Panc1 (cell line): Measurements from ENCODE around the gene THUMPD1. TPM values are rescaled to one million over a fixed set of nuclear protein-coding genes. Genes with fewer than 3 reads are reported as not detected.
A peak's percentile ranks its signal among the peaks of the same experiment; 100 is the strongest.

ENCODE experiments used
- ATAC-seq: fragments of 200-7000 bp; cut with Tn5 transposase; 2 replicates; pipeline ENCODE4 v1.9.1; 2020; ENCODE audit warnings: mild to moderate bottlenecking, moderate library complexity
- BruUV-seq: library from RNA; stranded (reverse); fragments of 400-500 nt; replicated peaks from 2 replicates; lab custom pipeline; 2021; lab: Mats Ljungman, UMichigan
- CTCF ChIA-PET: fragments of 300-600 bp; sonication (Branson Sonifier 250); formaldehyde crosslinking; loops from one replicate; lab custom pipeline; 2022; ENCODE audit warnings: antibody characterized with exemption; lab: Charles Lee
- POLR2A ChIA-PET: fragments of 300-600 bp; sonication (Branson Sonifier 250); formaldehyde crosslinking; loops from one replicate; lab custom pipeline; 2022; ENCODE audit warnings: antibody characterized with exemption; lab: Charles Lee
- DNase-seq: peaks from one replicate; pipeline ENCODE4 v3.0.0-alpha.2; 2010; ENCODE audit warnings: low read depth, low spot score
- H3K27ac ChIP-seq: 2 replicates; pipeline ENCODE4 v1.5.1; 2011; ENCODE audit warnings: mild to moderate bottlenecking, low read length, inconsistent platforms
- H3K27me3 ChIP-seq: fragments of 200-500 bp; sonication (Bioruptor generic); 2 replicates; pipeline ENCODE4 v1.6.0; 2014; ENCODE audit warnings: low read length, inconsistent platforms; ENCODE audit not compliant: control insufficient read depth, insufficient read depth
- H3K36me3 ChIP-seq: fragments of 200-500 bp; sonication (Bioruptor generic); 2 replicates; pipeline ENCODE4 v1.5.1; 2014; ENCODE audit warnings: inconsistent platforms, mild to moderate bottlenecking, low read length, moderate library complexity; ENCODE audit not compliant: control insufficient read depth, insufficient read depth
- H3K4me1 ChIP-seq: 2 replicates; pipeline ENCODE4 v1.5.1; 2011; ENCODE audit warnings: inconsistent platforms, mild to moderate bottlenecking, low read length, moderate library complexity; ENCODE audit not compliant: control insufficient read depth, insufficient read depth
- H3K4me3 ChIP-seq, 2 experiments: 2 replicates each; pipeline ENCODE4 v1.5.1; 2011 to 2012; ENCODE audit warnings: low read depth in 2 of 2, low read length in 2 of 2, mild to moderate bottlenecking in 2 of 2, inconsistent platforms in 1 of 2, moderate library complexity in 1 of 2
- H3K9me3 ChIP-seq: fragments of 200-500 bp; sonication (Bioruptor generic); 2 replicates; pipeline ENCODE4 v1.5.1; 2014; ENCODE audit warnings: low read depth, mild to moderate bottlenecking, inconsistent platforms, low read length, moderate library complexity; ENCODE audit not compliant: control insufficient read depth, insufficient read depth
- POLR2AphosphoS5 ChIP-seq: IDR thresholded peaks from 2 replicates; pipeline ENCODE4 v1.6.1; 2012; ENCODE audit warnings: mild to moderate bottlenecking, low read depth, low read length, moderate library complexity
- SIN3A ChIP-seq: IDR thresholded peaks from 2 replicates; pipeline ENCODE4 v1.6.1; 2012; ENCODE audit warnings: low read depth, mild to moderate bottlenecking, low read length, moderate library complexity, borderline replicate concordance; ENCODE audit not compliant: insufficient read depth
- TCF7L2 ChIP-seq: IDR thresholded peaks from 2 replicates; pipeline ENCODE4 v1.6.1; 2011; ENCODE audit warnings: mild to moderate bottlenecking, low read depth, low read length, inconsistent platforms
- in situ Hi-C: cut with HindIII; loops from 2 replicates; pipeline ENCODE4 v1.10.0; 2016; ENCODE audit warnings: low sequenced_read_pairs, low pct_unique_long_range_greater_than_20kb
- intact Hi-C: fragments of 100-400 bp; cut with micrococcal nuclease; formaldehyde crosslinking; loops from one replicate; pipeline ENCODE4 v1.10.0; 2022; ENCODE audit not compliant: unreplicated experiment
- total RNA-seq: library from RNA; stranded (reverse); gene quantifications from one replicate; pipeline ENCODE4 v1.2.1, GENCODE V29; 2021; ENCODE audit not compliant: unreplicated experiment
- TF ChIP-seq, protein P1 (sequence below): fragments of 450-650 bp; IDR thresholded peaks from 2 replicates; pipeline ENCODE4 v1.5.1; 2017; ENCODE audit warnings: mild to moderate bottlenecking
- TF ChIP-seq, protein P2 (sequence below), 2 experiments: IDR thresholded peaks; 2 replicates each; pipeline ENCODE4 v1.6.1; 2011 to 2012; ENCODE audit warnings: low read depth in 2 of 2, control low read depth in 1 of 2, low read length in 1 of 2, mild to moderate bottlenecking in 1 of 2, moderate library complexity in 1 of 2; ENCODE audit not compliant: insufficient read depth in 1 of 2

The THUMPD1 gene
- total RNA-seq, 1 experiment from 2014 or later: 36.2 TPM

DNA sequence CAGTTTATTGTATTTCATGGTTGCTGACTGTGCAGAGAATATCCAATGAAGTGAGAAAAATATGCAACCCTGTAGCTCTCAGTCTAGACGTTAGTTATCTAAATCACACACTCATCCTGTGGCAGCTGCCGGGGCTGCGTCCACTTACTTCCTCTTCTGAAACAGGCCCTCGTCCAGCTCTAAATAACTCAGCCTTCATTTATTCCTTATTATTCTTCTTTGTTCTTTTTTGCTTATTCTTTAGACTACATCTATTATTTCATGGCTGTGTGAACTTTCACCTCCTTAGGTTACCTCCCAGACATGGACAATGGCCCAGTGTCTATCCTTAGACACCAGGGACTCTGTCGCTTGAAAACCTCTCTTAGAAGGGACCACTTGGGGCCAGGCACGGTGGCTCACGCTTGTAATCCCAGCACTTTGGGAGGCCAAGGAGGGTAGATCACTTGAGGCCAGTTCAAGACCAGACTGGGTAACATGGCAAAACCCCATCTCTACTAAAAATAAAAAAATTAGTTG, 3.4 kb upstream of the THUMPD1 start:
- Histone ChIP-seq H3K9me3 (no peaks in the 10 kb centered on the region; the same call in 1 of the 2 replicates), H3K36me3 (no peaks in the 10 kb centered on the region), H3K4me1 (peaks cover 3% of the 10 kb centered on the region; the same call in 1 of the 2 replicates), H3K27ac (no peak overlapping the region), H3K4me3 (no peak overlapping the region), H3K27me3 (no peaks in the 10 kb centered on the region)
- CTCF ChIA-PET: no interaction called here
- no peak for DNase-seq
- intact Hi-C loops: no loop called here
- POLR2A ChIA-PET: no interaction called here
- in situ Hi-C loops: no loop called here
- no peak for ATAC-seq
- no peak for TF ChIP-seq POLR2AphosphoS5
- BruUV-seq: no TSS peak

DNA sequence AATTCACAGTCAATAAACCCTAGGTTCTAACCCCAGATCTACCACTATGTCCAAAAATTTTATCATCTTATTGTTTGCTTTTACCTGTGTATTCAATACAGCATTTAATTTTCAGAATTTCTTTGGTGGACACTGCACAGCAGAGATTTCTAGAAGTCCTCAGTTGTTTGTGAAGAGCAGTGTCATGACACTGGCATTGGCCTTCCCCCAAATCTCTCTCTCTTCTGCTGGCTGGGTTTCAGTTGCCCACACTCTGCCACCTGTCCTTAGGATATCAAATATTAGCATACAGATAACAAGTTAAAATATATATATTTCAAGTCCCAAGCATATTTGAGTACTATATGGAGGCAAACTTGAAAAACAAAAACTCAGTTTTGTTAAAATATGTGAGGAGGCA, 2.0 kb upstream of the THUMPD1 start:
- Histone ChIP-seq H3K9me3 (no peaks in the 10 kb centered on the region; the same call in 1 of the 2 replicates), H3K27ac (no peak overlapping the region), H3K4me1 (peaks cover 3% of the 10 kb centered on the region; the same call in 1 of the 2 replicates), H3K27me3 (no peaks in the 10 kb centered on the region), H3K4me3 (no peak overlapping the region), H3K36me3 (no peaks in the 10 kb centered on the region)
- CTCF ChIA-PET: no interaction called here
- no TSS peak for BruUV-seq
- TF ChIP-seq TCF7L2 (no peak), SIN3A (no peak), POLR2AphosphoS5 (no peak)
- TF ChIP-seq, protein P1, sequence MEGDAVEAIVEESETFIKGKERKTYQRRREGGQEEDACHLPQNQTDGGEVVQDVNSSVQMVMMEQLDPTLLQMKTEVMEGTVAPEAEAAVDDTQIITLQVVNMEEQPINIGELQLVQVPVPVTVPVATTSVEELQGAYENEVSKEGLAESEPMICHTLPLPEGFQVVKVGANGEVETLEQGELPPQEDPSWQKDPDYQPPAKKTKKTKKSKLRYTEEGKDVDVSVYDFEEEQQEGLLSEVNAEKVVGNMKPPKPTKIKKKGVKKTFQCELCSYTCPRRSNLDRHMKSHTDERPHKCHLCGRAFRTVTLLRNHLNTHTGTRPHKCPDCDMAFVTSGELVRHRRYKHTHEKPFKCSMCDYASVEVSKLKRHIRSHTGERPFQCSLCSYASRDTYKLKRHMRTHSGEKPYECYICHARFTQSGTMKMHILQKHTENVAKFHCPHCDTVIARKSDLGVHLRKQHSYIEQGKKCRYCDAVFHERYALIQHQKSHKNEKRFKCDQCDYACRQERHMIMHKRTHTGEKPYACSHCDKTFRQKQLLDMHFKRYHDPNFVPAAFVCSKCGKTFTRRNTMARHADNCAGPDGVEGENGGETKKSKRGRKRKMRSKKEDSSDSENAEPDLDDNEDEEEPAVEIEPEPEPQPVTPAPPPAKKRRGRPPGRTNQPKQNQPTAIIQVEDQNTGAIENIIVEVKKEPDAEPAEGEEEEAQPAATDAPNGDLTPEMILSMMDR: no peak
- POLR2A ChIA-PET: no interaction called here
- intact Hi-C loops (no loop called here), in situ Hi-C loops (no loop called here)
- no peak for ATAC-seq
- no peak for DNase-seq

DNA sequence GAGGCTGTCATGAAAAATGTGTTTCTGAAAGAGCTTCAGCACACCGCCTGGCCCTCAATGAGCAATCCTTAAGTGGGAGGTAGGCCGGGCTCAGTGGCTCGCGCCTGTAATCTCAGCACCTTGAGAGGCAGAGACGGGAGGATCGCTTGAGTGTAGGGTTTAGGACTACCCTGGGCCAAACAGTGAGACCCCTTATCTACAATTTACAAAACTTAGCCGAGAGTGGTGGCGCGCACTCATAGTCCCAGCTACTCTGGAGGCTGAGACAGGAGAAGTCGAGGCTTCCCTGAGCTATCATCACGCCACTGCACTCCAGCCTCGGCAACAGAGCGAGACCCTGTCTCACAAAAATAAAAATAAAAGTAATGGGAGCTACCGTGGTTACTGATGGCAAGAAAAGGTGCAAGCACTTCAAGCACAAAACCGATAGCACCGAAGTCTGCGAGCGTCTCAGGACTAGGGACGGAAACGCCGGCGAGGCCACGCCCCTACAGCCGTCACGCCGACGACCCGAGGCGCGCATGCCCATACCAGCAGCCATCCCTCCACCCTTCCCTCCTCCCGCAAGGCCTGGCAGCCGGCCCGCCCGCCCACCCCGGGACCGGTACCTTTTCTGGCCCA, 607 bp downstream of the THUMPD1 start:
- peaks cover 3% of the 10 kb centered on the region; the same call in 1 of the 2 replicates for H3K4me1 ChIP-seq
- ATAC-seq (peak; percentile 95), DNase-seq (peak; percentile 50)
- no peaks in the 10 kb centered on the region for H3K9me3 ChIP-seq
- intact Hi-C loops: no loop called here
- no peak for TF ChIP-seq POLR2AphosphoS5
- TF ChIP-seq, protein P2, sequence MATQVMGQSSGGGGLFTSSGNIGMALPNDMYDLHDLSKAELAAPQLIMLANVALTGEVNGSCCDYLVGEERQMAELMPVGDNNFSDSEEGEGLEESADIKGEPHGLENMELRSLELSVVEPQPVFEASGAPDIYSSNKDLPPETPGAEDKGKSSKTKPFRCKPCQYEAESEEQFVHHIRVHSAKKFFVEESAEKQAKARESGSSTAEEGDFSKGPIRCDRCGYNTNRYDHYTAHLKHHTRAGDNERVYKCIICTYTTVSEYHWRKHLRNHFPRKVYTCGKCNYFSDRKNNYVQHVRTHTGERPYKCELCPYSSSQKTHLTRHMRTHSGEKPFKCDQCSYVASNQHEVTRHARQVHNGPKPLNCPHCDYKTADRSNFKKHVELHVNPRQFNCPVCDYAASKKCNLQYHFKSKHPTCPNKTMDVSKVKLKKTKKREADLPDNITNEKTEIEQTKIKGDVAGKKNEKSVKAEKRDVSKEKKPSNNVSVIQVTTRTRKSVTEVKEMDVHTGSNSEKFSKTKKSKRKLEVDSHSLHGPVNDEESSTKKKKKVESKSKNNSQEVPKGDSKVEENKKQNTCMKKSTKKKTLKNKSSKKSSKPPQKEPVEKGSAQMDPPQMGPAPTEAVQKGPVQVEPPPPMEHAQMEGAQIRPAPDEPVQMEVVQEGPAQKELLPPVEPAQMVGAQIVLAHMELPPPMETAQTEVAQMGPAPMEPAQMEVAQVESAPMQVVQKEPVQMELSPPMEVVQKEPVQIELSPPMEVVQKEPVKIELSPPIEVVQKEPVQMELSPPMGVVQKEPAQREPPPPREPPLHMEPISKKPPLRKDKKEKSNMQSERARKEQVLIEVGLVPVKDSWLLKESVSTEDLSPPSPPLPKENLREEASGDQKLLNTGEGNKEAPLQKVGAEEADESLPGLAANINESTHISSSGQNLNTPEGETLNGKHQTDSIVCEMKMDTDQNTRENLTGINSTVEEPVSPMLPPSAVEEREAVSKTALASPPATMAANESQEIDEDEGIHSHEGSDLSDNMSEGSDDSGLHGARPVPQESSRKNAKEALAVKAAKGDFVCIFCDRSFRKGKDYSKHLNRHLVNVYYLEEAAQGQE (IDR thresholded peaks at IDR 0.05; ENCODE audit: insufficient read depth in 1 of 2, low read depth in 2 of 2, low read length in 1 of 2): no peak
- TF ChIP-seq, protein P1: no peak
- TF ChIP-seq TCF7L2: no peak
- no peak for TF ChIP-seq SIN3A
- CTCF ChIA-PET: no interaction called here
- BruUV-seq: no TSS peak
- in situ Hi-C loops: no loop called here
- H3K36me3 ChIP-seq: peaks cover 18% of the 10 kb centered on the region
- peak overlapping the region; percentile 86 for H3K27ac ChIP-seq
- peak overlapping the region; percentile 76 to 97 for H3K4me3 ChIP-seq
- no peaks in the 10 kb centered on the region for H3K27me3 ChIP-seq
- POLR2A ChIA-PET: no interaction called here
